Gastroesophageal sphincter (tissue), 4 donors: ENCODE results near the gene STING1. TPM values are rescaled to one million over a fixed set of nuclear protein-coding genes. Genes with fewer than 3 reads are reported as not detected.

ENCODE experiments used
- ATAC-seq: fragments of 150-250 bp; one replicate; pipeline ENCODE4 v1.9.1; 2016; ENCODE audit warnings: mild to moderate bottlenecking, moderate library complexity
- H3K27ac ChIP-seq, 4 donors: fragments of 200-600 bp; sonication (generic) in 3 of 4; 1 replicate in 3 of 4; 2 replicates in 1 of 4; pipeline ENCODE4 v1.5.1; 2016 to 2019
- H3K27me3 ChIP-seq: fragments of 200-600 bp; sonication (generic); one replicate; pipeline ENCODE4 v1.5.1; 2019
- H3K36me3 ChIP-seq, 2 donors: fragments of 200-600 bp; sonication (generic); one replicate each; pipeline ENCODE4 v1.5.1; 2019; ENCODE audit warnings: control low read depth in 1 of 2
- H3K4me1 ChIP-seq, 3 donors: fragments of 200-600 bp; sonication (generic); 1 replicate in 2 of 3; 2 replicates in 1 of 3; pipeline ENCODE4 v1.5.1; 2016 to 2019; ENCODE audit warnings: control low read depth in 2 of 3
- H3K4me3 ChIP-seq, 2 donors: fragments of 200-600 bp; sonication (generic); one replicate each; pipeline ENCODE4 v1.5.1; 2019; ENCODE audit warnings: mild to moderate bottlenecking in 1 of 2, moderate library complexity in 1 of 2
- H3K9me3 ChIP-seq, 3 donors: fragments of 200-600 bp; sonication (generic); one replicate each; pipeline ENCODE4 v1.5.1; 2017 to 2019; ENCODE audit warnings: control low read depth in 2 of 3
- EP300 ChIP-seq: sonication (generic); formaldehyde crosslinking; IDR thresholded peaks from one replicate; pipeline ENCODE4 v1.6.1; 2017; ENCODE audit warnings: antibody characterized with exemption, mild to moderate bottlenecking
- POLR2A ChIP-seq, 2 donors: fragments of 450-650 bp; IDR thresholded peaks; one replicate each; pipeline ENCODE4 v1.6.1; 2017; ENCODE audit warnings: antibody characterized with exemption in 2 of 2, mild to moderate bottlenecking in 2 of 2, moderate library complexity in 1 of 2
- POLR2AphosphoS5 ChIP-seq: sonication (generic); formaldehyde crosslinking; IDR thresholded peaks from one replicate; pipeline ENCODE4 v1.6.1; 2017; ENCODE audit warnings: antibody characterized with exemption
- WGBS, 2 donors: methylation state at CpG; one replicate each; pipeline ENCODE4 v1.1.5; 2018; ENCODE audit warnings: low coverage in 1 of 2; 5-methylcytosine and 5-hydroxymethylcytosine counted together
- total RNA-seq, 4 donors: library from RNA; depleted of rRNA; stranded (reverse); fragments of >200 nt; gene quantifications; one replicate each; pipeline ENCODE4 v1.1.0, GENCODE V29; 2016
- TF ChIP-seq, protein P1 (sequence below), 4 experiments: fragments of 200-600 bp in 2 of 4; fragments of 450-650 bp in 2 of 4; sonication (generic) in 1 of 4; IDR thresholded peaks; one replicate each; pipeline ENCODE4 v1.5.1; 2017 to 2019; ENCODE audit warnings: antibody characterized with exemption in 4 of 4, mild to moderate bottlenecking in 2 of 4, moderate library complexity in 2 of 4

STING1 gene
- total RNA-seq, 4 donors from 2014 or later: 36.3 to 63.7 (median 50.6) TPM

GRCh38 chr5:139495638-139496435, 13.3 kb upstream of the STING1 start:
- TF ChIP-seq POLR2AphosphoS5 (no peak), EP300 (no peak), POLR2A (IDR thresholded peaks at IDR 0.05) (no peak)
- TF ChIP-seq, protein P1, sequence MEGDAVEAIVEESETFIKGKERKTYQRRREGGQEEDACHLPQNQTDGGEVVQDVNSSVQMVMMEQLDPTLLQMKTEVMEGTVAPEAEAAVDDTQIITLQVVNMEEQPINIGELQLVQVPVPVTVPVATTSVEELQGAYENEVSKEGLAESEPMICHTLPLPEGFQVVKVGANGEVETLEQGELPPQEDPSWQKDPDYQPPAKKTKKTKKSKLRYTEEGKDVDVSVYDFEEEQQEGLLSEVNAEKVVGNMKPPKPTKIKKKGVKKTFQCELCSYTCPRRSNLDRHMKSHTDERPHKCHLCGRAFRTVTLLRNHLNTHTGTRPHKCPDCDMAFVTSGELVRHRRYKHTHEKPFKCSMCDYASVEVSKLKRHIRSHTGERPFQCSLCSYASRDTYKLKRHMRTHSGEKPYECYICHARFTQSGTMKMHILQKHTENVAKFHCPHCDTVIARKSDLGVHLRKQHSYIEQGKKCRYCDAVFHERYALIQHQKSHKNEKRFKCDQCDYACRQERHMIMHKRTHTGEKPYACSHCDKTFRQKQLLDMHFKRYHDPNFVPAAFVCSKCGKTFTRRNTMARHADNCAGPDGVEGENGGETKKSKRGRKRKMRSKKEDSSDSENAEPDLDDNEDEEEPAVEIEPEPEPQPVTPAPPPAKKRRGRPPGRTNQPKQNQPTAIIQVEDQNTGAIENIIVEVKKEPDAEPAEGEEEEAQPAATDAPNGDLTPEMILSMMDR (IDR thresholded peaks at IDR 0.05): no peak
- ATAC-seq: no peak
- no peak overlapping the region for H3K4me3 ChIP-seq
- H3K27ac ChIP-seq: peak overlapping the region in 2 of 4 donors; percentile 19 to 22
- WGBS, 2 donors: 74 to 78% methylated on average over 3 of the region's 3 CpGs
- H3K27me3 ChIP-seq: no peaks in the 10 kb centered on the region
- no peaks in the 10 kb centered on the region for H3K9me3 ChIP-seq
- peaks cover 0 to 15% (median 8%) of the 10 kb centered on the region in 3 donors for H3K4me1 ChIP-seq
- no peaks in the 10 kb centered on the region for H3K36me3 ChIP-seq

GRCh38 chr5:139494832-139495231, 12.3 kb upstream of the STING1 start:
- TF ChIP-seq POLR2AphosphoS5: no peak
- no peak for TF ChIP-seq POLR2A (IDR thresholded peaks at IDR 0.05)
- TF ChIP-seq, protein P1 (IDR thresholded peaks at IDR 0.05): no peak
- no peak for TF ChIP-seq EP300
- H3K27me3 ChIP-seq: no peaks in the 10 kb centered on the region
- ATAC-seq: no peak
- H3K36me3 ChIP-seq: no peaks in the 10 kb centered on the region
- no peak overlapping the region for H3K4me3 ChIP-seq
- H3K4me1 ChIP-seq: peaks cover 0 to 15% (median 8%) of the 10 kb centered on the region in 3 donors
- no peaks in the 10 kb centered on the region for H3K9me3 ChIP-seq
- H3K27ac ChIP-seq: no peak overlapping the region

- Histone ChIP-seq H3K9me3 (no peaks in the 10 kb centered on the region), H3K27ac (no peak overlapping the region), H3K27me3 (no peaks in the 10 kb centered on the region), H3K4me1 (peaks cover 0 to 15% (median 8%) of the 10 kb centered on the region in 3 donors), H3K4me3 (no peak overlapping the region), H3K36me3 (no peaks in the 10 kb centered on the region)
- no peak for TF ChIP-seq EP300
- no peak for ATAC-seq
- WGBS, 2 donors: 90 to 100% methylated on average over 1 to 2 of the region's 3 CpGs
These were observed 11.7 kb upstream of the STING1 start for GRCh38 chr5:139494256-139494655.

GRCh38 chr5:139492700-139493192, 10.2 kb upstream of the STING1 start:
- ATAC-seq: peak; percentile 29
- Histone ChIP-seq H3K27ac (peak overlapping the region in 2 of 4 donors; percentile 19 to 56), H3K36me3 (no peaks in the 10 kb centered on the region), H3K4me1 (peaks cover 0 to 15% (median 8%) of the 10 kb centered on the region in 3 donors), H3K4me3 (no peak overlapping the region), H3K27me3 (no peaks in the 10 kb centered on the region), H3K9me3 (no peaks in the 10 kb centered on the region)
- WGBS, 2 donors: 13 to 17% methylated on average over 5 to 6 of the region's 6 CpGs
- TF ChIP-seq, protein P1 (IDR thresholded peaks at IDR 0.05): no peak
- no peak for TF ChIP-seq EP300
- no peak for TF ChIP-seq POLR2A (IDR thresholded peaks at IDR 0.05)
- TF ChIP-seq POLR2AphosphoS5: no peak

DNA sequence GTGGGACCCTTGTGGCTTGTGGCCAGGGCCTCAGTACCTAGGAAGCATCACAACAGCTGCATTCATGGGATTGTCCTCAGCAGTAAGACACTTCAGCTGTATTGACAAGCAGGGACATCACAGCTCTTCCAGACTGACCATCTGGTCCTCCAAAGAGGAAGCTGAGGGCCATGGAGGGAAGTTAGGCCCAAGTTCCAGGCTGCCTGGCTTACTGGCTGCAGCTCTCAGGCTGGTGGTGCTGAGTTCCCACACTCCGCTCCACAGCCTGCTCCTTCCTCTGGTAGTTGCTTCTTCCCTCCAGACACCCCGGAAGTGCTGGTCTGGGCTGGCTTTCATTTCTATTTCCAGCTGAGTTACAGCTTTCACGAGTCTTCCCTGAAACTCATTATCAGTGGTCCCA, 5.7 kb upstream of the STING1 start:
- H3K27ac ChIP-seq: peak overlapping the region in 3 of 4 donors; percentile 1 to 58 (median 27)

More for the DNA sequence above, 5.7 kb upstream of the STING1 start:
- ATAC-seq: peak; percentile 57
- WGBS, 2 donors: 60 to 79% methylated on average over 2 to 3 of the region's 3 CpGs
- TF ChIP-seq POLR2AphosphoS5: no peak
- TF ChIP-seq, protein P1 (IDR thresholded peaks at IDR 0.05): no peak
- TF ChIP-seq POLR2A (IDR thresholded peaks at IDR 0.05): no peak
- TF ChIP-seq EP300: no peak
- H3K27me3 ChIP-seq: no peaks in the 10 kb centered on the region
- no peak overlapping the region for H3K4me3 ChIP-seq
- H3K9me3 ChIP-seq: no peaks in the 10 kb centered on the region
- H3K4me1 ChIP-seq: peaks cover 0 to 12% (median 8%) of the 10 kb centered on the region in 3 donors
- H3K36me3 ChIP-seq: no peaks in the 10 kb centered on the region
